HG03175 (cell line): Measurements from ENCODE around the gene MEFV.
"Not testable (repeated sequence)": the region's sequence is repeated elsewhere in the genome, so short reads cannot be mapped to it uniquely, and the experiment has no call there.

Experiments used
- ATAC-seq: cut with Tn5 transposase; IDR thresholded peaks from one replicate; pipeline ENCODE4 v1.9.1; 2021; ENCODE audit warnings: mild to moderate bottlenecking, moderate library complexity; ENCODE audit not compliant: unreplicated experiment

MEFV gene

GRCh38 chr16:3220839-3221238, 35.6 kb downstream of the MEFV start:
- no peak for ATAC-seq

DNA sequence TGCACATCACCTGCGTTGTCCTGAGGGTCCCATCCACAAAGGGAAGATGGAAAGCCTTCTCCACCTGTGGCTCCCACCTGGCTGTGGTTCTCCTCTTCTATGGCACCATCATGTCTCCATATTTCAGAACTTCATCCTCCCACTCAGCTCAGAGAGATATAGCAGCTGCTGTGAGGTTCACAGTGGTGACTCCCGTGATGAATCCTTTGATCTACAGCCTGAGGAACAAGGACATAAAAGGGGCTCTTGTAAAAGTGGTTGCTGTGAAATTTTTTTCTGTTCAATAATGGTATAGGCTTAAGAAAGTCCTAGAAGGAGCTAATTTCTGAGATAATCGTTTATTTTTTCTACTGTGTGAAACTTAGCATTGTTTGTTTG, 40.2 kb downstream of the MEFV start:
- no peak for ATAC-seq

DNA sequence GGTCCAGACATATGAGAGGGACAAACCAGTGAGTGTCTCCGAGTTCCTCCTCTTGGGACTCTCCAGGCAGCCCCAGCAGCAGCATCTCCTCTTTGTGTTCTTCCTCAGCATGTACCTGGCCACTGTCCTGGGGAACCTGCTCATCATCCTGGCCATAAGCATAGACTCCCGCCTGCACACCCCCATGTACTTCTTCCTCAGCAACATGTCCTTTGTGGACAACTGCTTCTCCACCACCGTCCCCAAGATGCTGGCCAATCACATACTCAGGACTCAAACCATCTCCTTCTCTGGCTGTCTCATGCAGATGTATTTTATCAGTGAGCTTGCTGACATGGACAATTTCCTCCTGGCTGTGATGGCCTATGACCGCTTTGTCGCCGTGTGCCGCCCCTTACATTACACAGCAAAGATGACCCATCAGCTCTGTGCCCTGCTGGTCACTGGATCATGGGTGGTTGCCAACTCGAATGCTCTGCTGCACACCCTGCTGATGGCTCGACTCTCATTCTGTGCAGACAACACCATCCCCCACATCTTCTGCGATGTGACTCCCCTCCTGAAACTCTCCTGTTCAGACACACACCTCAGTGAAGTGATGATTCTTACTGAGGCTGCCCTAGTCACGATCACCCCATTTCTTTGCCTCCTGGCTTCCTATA, 40.7 kb downstream of the MEFV start:
- ATAC-seq, result no peak

DNA sequence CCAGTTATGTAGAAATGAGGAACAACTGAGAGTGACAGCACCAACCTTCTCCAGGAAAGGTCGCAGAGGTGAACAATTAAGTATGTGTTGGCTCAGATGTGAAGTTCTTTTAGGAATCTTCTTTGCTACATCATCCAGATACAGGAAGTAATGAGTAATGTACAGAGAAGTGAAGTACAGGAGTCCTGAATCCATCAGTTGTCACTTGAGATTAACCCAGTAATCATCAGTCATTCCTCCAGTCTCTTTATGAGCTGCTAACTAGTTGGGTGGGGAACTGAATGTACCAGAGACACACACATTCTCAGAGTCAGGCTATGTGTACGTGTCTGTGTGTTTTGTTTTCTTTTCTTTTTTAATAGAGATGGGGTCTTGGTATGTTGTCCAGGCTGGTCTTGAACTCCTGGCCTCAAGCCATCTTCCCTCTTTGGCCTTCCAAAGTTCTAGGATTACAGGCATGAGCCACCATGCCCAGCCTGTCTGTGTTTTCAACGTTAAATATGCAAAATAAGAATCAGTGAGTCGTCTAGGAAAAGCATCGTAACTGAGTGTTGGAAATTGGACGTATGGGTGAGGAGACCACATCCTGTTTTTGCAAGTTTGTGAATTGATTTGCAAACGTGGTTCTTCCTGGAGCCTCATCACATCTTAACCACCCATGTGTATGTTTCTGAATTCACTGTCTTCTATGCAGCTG, 41.4 kb downstream of the MEFV start:
- ATAC-seq, result no peak

- ATAC-seq, result no peak
These were observed 43.9 kb downstream of the MEFV start for GRCh38 chr16:3212567-3212966.

DNA sequence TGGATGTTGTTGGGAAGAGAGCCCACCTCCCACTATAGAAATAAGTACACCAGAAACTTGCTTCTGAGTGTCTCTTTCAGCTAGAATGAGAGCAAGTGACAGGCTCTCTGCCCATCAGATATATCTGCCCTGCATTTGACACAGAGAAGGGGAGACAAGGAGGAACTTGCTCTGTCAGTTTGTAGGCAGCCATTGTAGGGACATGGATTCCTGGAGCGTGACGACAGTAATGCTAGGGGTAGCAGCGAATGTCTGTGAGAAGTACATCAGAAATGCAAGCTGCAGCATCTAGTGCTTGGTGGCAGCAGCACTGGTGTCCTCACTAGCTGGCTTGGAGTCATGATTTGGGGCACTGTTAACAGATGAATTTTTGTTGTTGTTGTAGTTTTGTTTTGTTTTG, 44.4 kb downstream of the MEFV start:
- no peak for ATAC-seq

- no peak for ATAC-seq
These were observed 49.1 kb downstream of the MEFV start for GRCh38 chr16:3207086-3207953.

GRCh38 chr16:3205939-3206338, 50.5 kb downstream of the MEFV start:
- ATAC-seq, result not testable (repeated sequence)

DNA sequence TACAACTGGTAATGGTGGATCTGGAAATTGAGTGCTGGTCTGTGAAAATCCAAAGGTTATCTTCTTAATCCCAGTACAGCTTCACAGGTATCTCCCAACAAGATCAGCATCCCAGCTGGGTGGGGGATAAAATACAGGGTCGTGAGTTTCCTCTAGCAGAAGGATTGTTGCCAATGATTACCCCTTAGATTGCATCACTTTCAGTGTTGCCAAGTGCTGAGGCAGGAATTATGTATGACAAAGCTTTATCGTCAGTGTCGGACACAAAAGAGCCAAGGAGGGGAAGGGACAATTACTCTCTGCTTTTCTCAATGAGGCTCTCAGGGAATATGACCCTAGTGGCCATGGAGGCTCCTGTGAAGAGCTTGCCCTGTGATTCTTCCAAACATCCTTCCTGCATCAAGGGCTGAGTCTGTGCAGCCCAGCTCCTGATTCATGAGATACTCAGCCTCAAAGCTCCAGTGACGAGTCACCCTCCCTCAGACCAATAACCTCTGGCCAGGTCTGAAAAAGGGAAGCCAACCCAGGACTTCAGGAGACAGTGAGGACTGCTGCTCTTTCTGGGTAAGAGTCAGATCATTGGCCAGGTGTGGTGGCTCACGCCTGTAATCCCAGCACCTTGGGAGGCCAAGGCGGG, 53.4 kb downstream of the MEFV start:
- no peak for ATAC-seq

- ATAC-seq, result no peak
These were observed 57.9 kb downstream of the MEFV start for GRCh38 chr16:3198334-3199072.

GRCh38 chr16:3197694-3198333, 58.6 kb downstream of the MEFV start:
- not testable (repeated sequence) for ATAC-seq

GRCh38 chr16:3195975-3196374, 60.5 kb downstream of the MEFV start:
- ATAC-seq, result no peak

GRCh38 chr16:3194792-3195191, 61.6 kb downstream of the MEFV start:
- no peak for ATAC-seq

DNA sequence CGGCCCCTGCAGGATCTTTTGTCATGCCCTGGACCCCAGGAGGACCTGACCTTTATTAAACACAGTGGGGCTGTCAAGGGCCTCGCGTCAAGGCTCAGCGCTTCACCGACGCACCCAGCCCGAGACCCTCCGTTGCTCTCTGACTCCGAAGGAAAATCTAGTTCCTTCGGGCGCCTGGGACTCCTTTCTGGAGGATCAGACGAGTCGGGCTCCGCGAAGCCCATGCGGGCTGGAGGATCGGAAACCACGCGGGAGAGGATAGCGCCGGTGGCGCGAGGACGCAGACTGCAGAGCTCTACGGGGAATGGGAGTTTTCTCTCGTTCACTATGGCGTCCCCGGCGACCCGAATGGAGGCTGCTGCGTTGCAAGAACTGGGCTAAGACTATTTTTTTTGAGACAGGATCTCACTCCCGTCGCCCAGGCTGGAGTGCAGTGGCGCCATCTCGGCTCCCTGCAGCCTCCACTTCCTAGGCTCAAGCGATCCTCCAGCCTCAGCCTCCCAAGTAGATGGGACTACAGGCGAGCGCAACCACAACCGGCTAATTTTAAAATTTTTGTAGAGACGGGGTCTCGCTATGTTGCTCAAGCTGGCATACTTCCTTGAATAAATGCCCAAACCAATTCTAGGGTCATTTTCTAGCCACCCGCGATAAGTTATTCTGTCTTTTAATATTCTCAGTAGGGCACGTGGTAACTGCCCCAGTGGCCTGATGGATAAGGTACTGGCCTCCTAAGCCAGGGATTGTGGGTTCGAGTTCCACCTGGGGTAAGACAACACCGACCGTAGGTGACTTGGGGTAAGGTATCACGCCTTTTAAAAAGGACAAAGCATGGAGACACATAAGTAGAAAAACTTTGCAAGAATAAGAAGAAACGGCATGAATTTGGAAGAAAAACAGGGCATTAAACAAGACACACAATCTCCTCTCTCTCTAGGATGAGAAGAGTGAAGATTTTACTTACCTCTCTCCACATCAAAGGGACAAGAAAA, 62.9 kb downstream of the MEFV start:
- no peak for ATAC-seq

- ATAC-seq, result no peak
These were observed 63.9 kb downstream of the MEFV start for GRCh38 chr16:3192476-3193019.
